Pons (tissue), 1 donor: ENCODE measurements around the gene EVA1B.

Experiments
- DNase-seq: peaks from one replicate; pipeline ENCODE4 v3.0.0-alpha.2; 2016; ENCODE audit warnings: low spot score

The EVA1B gene

GRCh38 chr1:36345353-36345752 is 21.9 kb upstream of the EVA1B start:
- no peak for DNase-seq

- no peak for DNase-seq
These were observed 20.9 kb upstream of the EVA1B start for GRCh38 chr1:36344395-36344680.

GRCh38 chr1:36343651-36344394 is 20.4 kb upstream of the EVA1B start:
- DNase-seq, result no peak

- peak; percentile 47 for DNase-seq
These were observed 19.2 kb upstream of the EVA1B start for GRCh38 chr1:36342426-36343185.

- DNase-seq, result no peak
These were observed 18.3 kb upstream of the EVA1B start for GRCh38 chr1:36341626-36342320.

GRCh38 chr1:36339615-36340014 is 16.2 kb upstream of the EVA1B start:
- no peak for DNase-seq

GRCh38 chr1:36339215-36339614 is 15.8 kb upstream of the EVA1B start:
- no peak for DNase-seq

GRCh38 chr1:36337830-36338229 is 14.4 kb upstream of the EVA1B start:
- peak; percentile 6 for DNase-seq

- DNase-seq, result no peak
These were observed 7.5 kb upstream of the EVA1B start for GRCh38 chr1:36330940-36331339.

GRCh38 chr1:36329817-36330216 is 6.4 kb upstream of the EVA1B start:
- DNase-seq, result no peak

GRCh38 chr1:36328713-36329112 is 5.3 kb upstream of the EVA1B start:
- DNase-seq, result no peak

GRCh38 chr1:36328088-36328480 is 4.6 kb upstream of the EVA1B start:
- no peak for DNase-seq

GRCh38 chr1:36327421-36328087 is 4.1 kb upstream of the EVA1B start:
- no peak for DNase-seq

GRCh38 chr1:36326499-36326898 is 3.1 kb upstream of the EVA1B start:
- no peak for DNase-seq

- no peak for DNase-seq
These were observed 883 bp upstream of the EVA1B start for GRCh38 chr1:36324353-36324703.

- DNase-seq, result no peak
These were observed 434 bp downstream of the EVA1B start for GRCh38 chr1:36322786-36323635.

- no peak for DNase-seq
These were observed 1.2 kb downstream of the EVA1B start for GRCh38 chr1:36322041-36322785.

GRCh38 chr1:36321119-36321951 is 2.1 kb downstream of the EVA1B start:
- DNase-seq, result no peak

GRCh38 chr1:36320767-36321118 is 2.7 kb downstream of the EVA1B start:
- DNase-seq, result no peak

- no peak for DNase-seq
These were observed 3.1 kb downstream of the EVA1B start for GRCh38 chr1:36320291-36320761.
